Measurements from ENCODE around the gene LRRC56. TPM values are rescaled to one million over a fixed set of nuclear protein-coding genes. Genes with fewer than 3 reads are reported as not detected.

Gene LRRC56
- total and polyA plus RNA-seq, 2 donors (not counting 1 experiment from before 2014, with no cell fraction given): 11.8 to 15.8 TPM

DNA sequence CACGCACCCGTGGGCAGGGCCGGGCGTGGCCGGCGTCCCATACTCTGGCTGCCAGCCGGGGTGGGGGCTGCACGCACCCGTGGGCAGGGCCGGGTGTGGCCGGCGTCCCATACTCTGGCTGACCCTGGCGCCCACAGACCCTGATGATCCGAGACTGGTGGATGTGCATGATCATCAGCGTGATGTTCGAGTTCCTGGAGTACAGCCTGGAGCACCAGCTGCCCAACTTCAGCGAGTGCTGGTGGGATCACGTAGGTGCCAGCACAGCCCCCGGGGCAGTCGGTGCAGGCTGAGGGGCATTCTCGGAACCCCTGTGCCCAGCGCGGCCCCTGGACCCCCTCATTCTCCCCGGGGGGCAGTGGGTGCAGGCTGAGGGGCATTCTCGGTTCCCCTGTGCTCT is 49.3 kb upstream of the LRRC56 start:
- H3K9me3 Mint-ChIP-seq (ENCODE audit: insufficient read depth): no peaks in the 10 kb centered on the region
- no peak overlapping the region for H2AFZ ChIP-seq (ENCODE audit: insufficient read depth, low read depth, low read length, poor library complexity, severe bottlenecking)
- H3K27me3 Mint-ChIP-seq: no peaks in the 10 kb centered on the region
- intact Hi-C loops (cut with micrococcal nuclease): no loop called here
- 98% methylated on average over 25 of the region's 25 CpGs for WGBS (ENCODE audit: insufficient coverage)
- no peak overlapping the region for H3K27ac Mint-ChIP-seq
- no peak overlapping the region for H3K4me3 Mint-ChIP-seq
- no peak overlapping the region for H3K4me2 ChIP-seq (replicated peaks; ENCODE audit: low read depth, low read length, poor library complexity, severe bottlenecking)
- no peak overlapping the region for H3K9ac ChIP-seq (ENCODE audit: low read length)
- H3K27ac ChIP-seq (ENCODE audit: low read length in 2 of 2): no peak overlapping the region
- H3K4me3 ChIP-seq (ENCODE audit: control extremely low read depth in 1 of 5, extremely low read depth in 1 of 5, insufficient read depth in 1 of 5, low read depth in 2 of 5, low read length in 4 of 5): no peak overlapping the region
- no peaks in the 10 kb centered on the region for H3K79me2 ChIP-seq (ENCODE audit: control insufficient read depth, insufficient read depth, low read length)
- H3K9me3 ChIP-seq (ENCODE audit: control extremely low read depth in 1 of 3, control insufficient read depth in 2 of 3, insufficient read depth in 1 of 3, low read length in 2 of 3): peaks cover 0 to 3% (median 0%) of the 10 kb centered on the region in 3 donors
- H3K4me1 Mint-ChIP-seq: no peaks in the 10 kb centered on the region
- TF ChIP-seq EZH2 (IDR thresholded peaks at IDR 0.05; ENCODE audit: borderline replicate concordance, insufficient read depth, low read depth, low read length, poor library complexity, severe bottlenecking): no peak
- TF ChIP-seq, protein P1, sequence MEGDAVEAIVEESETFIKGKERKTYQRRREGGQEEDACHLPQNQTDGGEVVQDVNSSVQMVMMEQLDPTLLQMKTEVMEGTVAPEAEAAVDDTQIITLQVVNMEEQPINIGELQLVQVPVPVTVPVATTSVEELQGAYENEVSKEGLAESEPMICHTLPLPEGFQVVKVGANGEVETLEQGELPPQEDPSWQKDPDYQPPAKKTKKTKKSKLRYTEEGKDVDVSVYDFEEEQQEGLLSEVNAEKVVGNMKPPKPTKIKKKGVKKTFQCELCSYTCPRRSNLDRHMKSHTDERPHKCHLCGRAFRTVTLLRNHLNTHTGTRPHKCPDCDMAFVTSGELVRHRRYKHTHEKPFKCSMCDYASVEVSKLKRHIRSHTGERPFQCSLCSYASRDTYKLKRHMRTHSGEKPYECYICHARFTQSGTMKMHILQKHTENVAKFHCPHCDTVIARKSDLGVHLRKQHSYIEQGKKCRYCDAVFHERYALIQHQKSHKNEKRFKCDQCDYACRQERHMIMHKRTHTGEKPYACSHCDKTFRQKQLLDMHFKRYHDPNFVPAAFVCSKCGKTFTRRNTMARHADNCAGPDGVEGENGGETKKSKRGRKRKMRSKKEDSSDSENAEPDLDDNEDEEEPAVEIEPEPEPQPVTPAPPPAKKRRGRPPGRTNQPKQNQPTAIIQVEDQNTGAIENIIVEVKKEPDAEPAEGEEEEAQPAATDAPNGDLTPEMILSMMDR (IDR thresholded peaks at IDR 0.05): no peak
- no peak for DNase-seq
- ATAC-seq (ENCODE audit: low read depth): no peak
- no peaks in the 10 kb centered on the region for H3K4me1 ChIP-seq (ENCODE audit: control insufficient read depth in 2 of 2, insufficient read depth in 2 of 2, low read length in 2 of 2)
- no peaks in the 10 kb centered on the region for H3K27me3 ChIP-seq (replicated peaks in 1 of 4; ENCODE audit: control extremely low read depth in 1 of 4, control insufficient read depth in 3 of 4, insufficient read depth in 4 of 4, low read length in 3 of 4)
- H3K36me3 ChIP-seq (replicated peaks in 1 of 2; ENCODE audit: control extremely low read depth in 1 of 2, control insufficient read depth in 1 of 2, extremely low read depth in 1 of 2, insufficient read depth in 2 of 2, low read length in 1 of 2): no peaks in the 10 kb centered on the region
- no peaks in the 10 kb centered on the region for H4K20me1 ChIP-seq (ENCODE audit: control insufficient read depth, insufficient read depth, low read length, poor library complexity, severe bottlenecking)
- POLR2A ChIA-PET: no interaction called here
- CTCF ChIA-PET: no interaction called here

DNA sequence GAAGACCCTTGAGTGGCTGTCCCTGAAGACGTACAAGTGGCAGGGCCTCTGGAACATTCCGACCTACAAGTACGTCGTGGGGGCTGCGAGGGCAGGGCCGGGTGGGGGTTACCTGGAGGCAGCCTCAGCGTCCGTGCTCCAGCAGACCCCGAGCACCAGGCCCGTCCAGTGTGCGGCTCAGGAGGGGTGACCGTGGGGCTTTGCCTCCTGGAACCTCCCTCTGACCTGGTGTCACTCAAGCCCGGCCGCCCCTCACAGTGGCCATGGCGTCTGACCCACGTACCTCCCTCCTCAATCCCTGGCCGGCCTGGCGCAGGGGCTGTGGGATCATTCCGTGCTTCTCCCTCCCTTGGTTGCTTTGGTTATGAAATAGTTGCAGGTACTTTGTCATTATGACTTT is 48.7 kb upstream of the LRRC56 start:
- H3K4me3 Mint-ChIP-seq: no peak overlapping the region
- H3K27ac Mint-ChIP-seq: no peak overlapping the region
- H3K27me3 Mint-ChIP-seq: no peaks in the 10 kb centered on the region
- DNase-seq (no peak), ATAC-seq (ENCODE audit: low read depth) (no peak)
- no peaks in the 10 kb centered on the region for H3K4me1 ChIP-seq (ENCODE audit: control insufficient read depth in 2 of 2, insufficient read depth in 2 of 2, low read length in 2 of 2)
- no peak overlapping the region for H3K4me3 ChIP-seq (ENCODE audit: control extremely low read depth in 1 of 5, extremely low read depth in 1 of 5, insufficient read depth in 1 of 5, low read depth in 2 of 5, low read length in 4 of 5)
- intact Hi-C loops (cut with micrococcal nuclease): no loop called here
- no peak overlapping the region for H3K27ac ChIP-seq (ENCODE audit: low read length in 2 of 2)
- 98% methylated on average over 19 of the region's 19 CpGs for WGBS (ENCODE audit: insufficient coverage)
- ChIA-PET CTCF (no interaction called here), POLR2A (no interaction called here)
- no peaks in the 10 kb centered on the region for H3K4me1 Mint-ChIP-seq
- no peaks in the 10 kb centered on the region for H3K9me3 Mint-ChIP-seq (ENCODE audit: insufficient read depth)
- H3K36me3 ChIP-seq (replicated peaks in 1 of 2; ENCODE audit: control extremely low read depth in 1 of 2, control insufficient read depth in 1 of 2, extremely low read depth in 1 of 2, insufficient read depth in 2 of 2, low read length in 1 of 2): no peaks in the 10 kb centered on the region
- H3K9me3 ChIP-seq (ENCODE audit: control extremely low read depth in 1 of 3, control insufficient read depth in 2 of 3, insufficient read depth in 1 of 3, low read length in 2 of 3): peaks cover 0 to 3% (median 0%) of the 10 kb centered on the region in 3 donors
- no peak overlapping the region for H3K9ac ChIP-seq (ENCODE audit: low read length)
- H3K79me2 ChIP-seq (ENCODE audit: control insufficient read depth, insufficient read depth, low read length): no peaks in the 10 kb centered on the region
- H4K20me1 ChIP-seq (ENCODE audit: control insufficient read depth, insufficient read depth, low read length, poor library complexity, severe bottlenecking): no peaks in the 10 kb centered on the region
- TF ChIP-seq, protein P1 (IDR thresholded peaks at IDR 0.05): no peak
- TF ChIP-seq EZH2 (IDR thresholded peaks at IDR 0.05; ENCODE audit: borderline replicate concordance, insufficient read depth, low read depth, low read length, poor library complexity, severe bottlenecking): no peak
- no peaks in the 10 kb centered on the region for H3K27me3 ChIP-seq (replicated peaks in 1 of 4; ENCODE audit: control extremely low read depth in 1 of 4, control insufficient read depth in 3 of 4, insufficient read depth in 4 of 4, low read length in 3 of 4)
- H2AFZ ChIP-seq (ENCODE audit: insufficient read depth, low read depth, low read length, poor library complexity, severe bottlenecking): no peak overlapping the region
- no peak overlapping the region for H3K4me2 ChIP-seq (replicated peaks; ENCODE audit: low read depth, low read length, poor library complexity, severe bottlenecking)

All from B cell (primary cell).